Measurements from ENCODE around the gene ZNF708.

Gene ZNF708

DNA sequence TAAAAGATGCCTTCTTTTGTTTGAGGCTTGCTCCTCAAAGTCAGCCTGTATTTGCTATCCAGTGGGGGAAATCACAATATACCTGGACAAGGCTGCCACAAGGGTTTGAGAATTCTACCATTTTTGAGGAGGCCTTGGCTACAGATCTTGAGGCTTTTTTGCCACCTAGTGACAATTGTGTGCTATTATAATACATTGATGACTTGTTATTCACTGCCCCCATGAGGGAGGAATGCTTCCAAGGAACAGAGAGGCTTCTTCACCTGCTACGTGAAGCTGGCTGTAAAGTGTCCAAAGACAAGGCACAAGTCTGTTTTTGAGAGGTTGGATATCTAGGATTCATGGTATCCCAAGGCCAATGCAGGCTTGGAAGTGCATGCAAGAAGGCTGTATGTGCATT, 72.5 kb downstream of the ZNF708 start:
- in situ Hi-C loops (cut with MboI; ENCODE audit: low sequenced_read_pairs, unreplicated experiment) = no loop called here
- TF ChIP-seq, protein P1, sequence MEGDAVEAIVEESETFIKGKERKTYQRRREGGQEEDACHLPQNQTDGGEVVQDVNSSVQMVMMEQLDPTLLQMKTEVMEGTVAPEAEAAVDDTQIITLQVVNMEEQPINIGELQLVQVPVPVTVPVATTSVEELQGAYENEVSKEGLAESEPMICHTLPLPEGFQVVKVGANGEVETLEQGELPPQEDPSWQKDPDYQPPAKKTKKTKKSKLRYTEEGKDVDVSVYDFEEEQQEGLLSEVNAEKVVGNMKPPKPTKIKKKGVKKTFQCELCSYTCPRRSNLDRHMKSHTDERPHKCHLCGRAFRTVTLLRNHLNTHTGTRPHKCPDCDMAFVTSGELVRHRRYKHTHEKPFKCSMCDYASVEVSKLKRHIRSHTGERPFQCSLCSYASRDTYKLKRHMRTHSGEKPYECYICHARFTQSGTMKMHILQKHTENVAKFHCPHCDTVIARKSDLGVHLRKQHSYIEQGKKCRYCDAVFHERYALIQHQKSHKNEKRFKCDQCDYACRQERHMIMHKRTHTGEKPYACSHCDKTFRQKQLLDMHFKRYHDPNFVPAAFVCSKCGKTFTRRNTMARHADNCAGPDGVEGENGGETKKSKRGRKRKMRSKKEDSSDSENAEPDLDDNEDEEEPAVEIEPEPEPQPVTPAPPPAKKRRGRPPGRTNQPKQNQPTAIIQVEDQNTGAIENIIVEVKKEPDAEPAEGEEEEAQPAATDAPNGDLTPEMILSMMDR (IDR thresholded peaks at IDR 0.05; ENCODE audit: borderline replicate concordance, control extremely low read depth, extremely low read depth, insufficient read depth, missing control alignments) = peak; percentile 14
- DNase-seq (ENCODE audit: low spot score) = no peak

Data from GM13976 (cell line).